ENCODE measurements around the gene GHITM.
A peak's percentile ranks its signal among the peaks of the same experiment; 100 is the strongest.
"Not testable (repeated sequence)": the region's sequence is repeated elsewhere in the genome, so short reads cannot be mapped to it uniquely, and the experiment has no call there.

The GHITM gene

DNA sequence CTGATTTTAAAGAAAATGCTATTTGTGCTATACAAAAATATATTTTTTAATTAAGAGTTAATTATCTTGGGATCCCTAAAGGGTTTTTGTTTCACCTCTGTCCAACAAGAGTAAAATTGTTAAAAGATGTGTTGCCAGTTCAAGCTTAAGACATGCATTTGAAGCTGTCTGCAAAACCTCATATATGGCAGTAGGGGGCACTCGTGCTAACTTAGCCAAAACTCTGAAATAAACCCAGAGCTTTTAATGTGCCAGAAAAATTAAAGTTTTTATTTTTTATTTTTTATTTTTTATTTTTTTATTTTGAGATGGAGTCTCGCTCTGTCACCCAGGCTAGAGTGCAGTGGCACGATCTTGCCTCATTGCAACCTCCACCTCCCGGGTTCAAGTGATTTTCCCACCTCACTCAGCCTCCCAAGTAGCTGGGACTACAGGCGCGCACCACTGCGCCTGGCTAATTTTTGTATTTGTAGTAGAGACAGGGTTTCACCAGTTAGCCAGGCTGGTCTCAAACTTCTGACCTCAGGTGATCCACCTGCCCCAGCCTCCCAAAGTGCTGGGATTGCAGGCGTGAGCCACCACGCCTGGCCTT, 8.8 kb downstream of the GHITM start:
- DNase-seq = not testable (repeated sequence)

DNA sequence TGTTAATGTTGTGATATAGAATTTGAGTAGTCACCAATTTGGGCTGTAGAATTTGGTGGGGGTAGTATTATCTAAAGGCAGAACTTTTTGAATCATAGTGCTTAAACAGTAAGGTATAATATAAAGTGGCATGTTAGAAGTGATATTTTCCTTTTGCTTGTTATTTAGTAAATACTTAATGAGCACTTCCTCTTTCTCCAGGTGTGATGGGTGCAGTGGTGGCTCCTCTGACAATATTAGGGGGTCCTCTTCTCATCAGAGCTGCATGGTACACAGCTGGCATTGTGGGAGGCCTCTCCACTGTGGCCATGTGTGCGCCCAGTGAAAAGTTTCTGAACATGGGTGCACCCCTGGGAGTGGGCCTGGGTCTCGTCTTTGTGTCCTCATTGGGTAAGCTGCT, 10.5 kb downstream of the GHITM start:
- DNase-seq = no peak

DNA sequence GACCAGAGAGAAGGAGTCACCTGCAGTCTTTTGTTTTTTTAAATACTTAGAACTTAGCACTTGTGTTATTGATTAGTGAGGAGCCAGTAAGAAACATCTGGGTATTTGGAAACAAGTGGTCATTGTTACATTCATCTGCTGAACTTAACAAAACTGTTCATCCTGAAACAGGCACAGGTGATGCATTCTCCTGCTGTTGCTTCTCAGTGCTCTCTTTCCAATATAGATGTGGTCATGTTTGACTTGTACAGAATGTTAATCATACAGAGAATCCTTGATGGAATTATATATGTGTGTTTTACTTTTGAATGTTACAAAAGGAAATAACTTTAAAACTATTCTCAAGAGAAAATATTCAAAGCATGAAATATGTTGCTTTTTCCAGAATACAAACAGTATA, 13.5 kb downstream of the GHITM start:
- DNase-seq = no peak

DNA sequence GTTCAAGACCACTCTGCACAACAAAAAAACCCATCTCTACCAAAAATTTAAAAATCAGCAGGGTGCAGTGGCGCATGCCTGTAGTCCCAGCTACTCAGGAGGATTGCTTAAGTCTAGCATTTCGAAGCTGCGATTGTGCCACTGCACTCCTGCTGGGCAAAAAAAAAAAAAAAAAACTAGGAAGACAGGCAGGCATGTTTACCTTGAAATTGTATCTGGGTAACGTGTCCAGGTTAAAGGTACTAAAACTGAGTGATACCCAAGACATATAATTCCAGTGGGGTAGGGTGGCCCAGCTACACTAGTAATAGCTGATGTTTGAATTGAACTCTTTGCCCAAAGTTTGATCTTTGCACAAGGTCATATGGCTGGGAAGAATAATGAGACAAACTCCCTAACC, 16.2 kb downstream of the GHITM start:
- DNase-seq = no peak

DNA sequence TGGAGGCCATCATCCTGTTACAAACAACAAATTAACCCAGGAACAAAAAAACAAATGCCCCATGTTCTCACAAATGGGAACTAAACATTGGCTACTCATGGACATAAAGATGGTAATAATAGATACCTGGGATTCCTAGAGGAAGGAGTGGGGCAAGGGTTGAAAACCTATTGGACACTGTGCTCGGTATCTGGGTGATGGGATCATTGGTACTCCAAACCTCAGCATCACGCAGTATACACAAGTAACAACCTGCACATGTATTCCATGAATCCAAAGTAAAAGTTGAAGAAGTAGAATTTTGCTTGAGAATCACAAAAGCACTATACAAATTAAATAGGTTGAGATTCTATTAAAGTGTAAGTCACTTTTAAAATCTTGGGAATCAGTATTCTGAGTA, 16.7 kb downstream of the GHITM start:
- DNase-seq = no peak

DNA sequence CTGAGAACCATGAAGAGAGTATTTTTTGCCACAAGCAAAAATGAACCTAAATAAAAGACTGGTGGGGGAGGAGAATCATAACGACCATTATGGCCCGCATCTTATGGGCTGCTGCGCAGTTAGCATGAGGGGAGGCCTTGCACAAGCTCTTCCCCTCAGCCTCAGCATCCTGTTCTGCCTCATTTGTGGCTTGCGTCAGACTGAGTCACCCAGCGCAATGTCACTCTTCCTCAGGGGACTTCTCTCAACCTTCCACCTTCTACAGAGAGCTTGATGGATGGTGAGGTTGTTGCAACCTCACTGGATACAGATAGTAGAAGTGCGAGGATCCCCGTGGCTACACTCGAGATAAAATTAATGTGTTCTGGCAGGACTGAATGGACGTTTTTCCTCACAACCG, 17.5 kb downstream of the GHITM start:
- peak; percentile 65 for DNase-seq

DNA sequence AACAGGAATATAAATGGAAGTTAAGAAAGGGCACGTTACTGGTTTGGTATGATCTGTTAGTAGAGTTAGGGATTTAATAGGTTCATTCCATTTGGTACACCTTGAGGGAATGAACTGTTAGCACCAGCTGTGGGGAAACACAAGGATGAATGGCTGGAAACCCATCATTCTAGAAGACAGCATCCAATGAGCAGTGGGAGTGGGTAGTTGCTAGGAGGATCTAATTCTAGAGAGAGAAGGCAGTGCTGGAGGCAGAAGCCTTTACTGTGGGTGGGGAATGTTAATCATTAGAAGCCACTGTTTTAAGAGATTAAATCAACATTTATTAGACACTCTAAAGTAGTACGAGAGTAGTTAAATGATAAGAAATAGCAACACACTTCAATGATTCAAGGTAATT, 18.8 kb downstream of the GHITM start:
- DNase-seq = no peak

DNA sequence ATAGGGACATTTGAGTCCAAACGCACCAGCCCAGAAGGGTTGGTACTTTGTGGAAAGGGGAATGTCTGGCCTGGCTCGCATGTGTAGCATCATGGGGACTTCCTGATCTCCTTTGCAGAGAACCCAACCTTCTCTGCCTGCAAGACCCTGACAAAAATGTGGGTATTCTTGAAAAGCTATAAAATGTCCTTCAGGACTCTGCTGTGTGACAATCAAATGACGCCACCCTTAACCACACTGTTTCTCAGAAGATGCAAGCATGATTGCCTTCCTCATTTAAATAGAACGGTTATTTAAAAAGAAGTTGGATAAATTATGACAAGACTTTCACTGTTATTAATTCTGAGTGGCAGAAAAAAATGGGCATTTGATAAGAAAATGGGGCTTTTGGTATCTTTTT, 19.2 kb downstream of the GHITM start:
- DNase-seq = no peak

DNA sequence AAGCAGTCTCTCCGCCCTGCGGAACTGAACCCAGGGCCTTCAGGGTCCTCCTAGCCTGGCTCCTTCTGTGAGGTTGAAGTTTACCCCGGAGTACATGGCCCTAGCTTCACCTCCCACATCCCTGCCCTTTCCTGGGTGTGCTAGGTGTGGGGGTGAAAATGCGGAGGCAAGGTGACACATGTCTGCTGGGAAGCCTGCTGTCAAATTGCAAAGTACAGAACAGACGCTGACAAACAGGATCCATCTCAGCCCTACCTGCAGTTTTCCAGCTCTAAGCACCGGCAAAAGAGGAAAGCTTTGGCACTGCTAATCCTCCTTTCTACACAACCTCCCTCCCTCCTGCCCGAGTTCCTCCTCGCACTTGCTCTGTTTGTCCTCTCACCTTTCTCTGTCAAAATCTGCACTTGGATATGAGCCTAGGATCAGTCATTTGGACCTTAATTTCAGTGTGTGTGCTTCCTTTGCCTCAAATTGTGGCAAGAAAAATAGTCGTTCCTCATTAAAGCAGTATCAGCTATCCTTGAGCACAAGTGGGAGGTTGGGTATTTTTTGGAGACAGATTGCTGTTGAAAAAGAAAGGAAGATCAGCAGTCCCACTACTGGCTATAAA, 19.9 kb downstream of the GHITM start:
- no peak for DNase-seq

DNA sequence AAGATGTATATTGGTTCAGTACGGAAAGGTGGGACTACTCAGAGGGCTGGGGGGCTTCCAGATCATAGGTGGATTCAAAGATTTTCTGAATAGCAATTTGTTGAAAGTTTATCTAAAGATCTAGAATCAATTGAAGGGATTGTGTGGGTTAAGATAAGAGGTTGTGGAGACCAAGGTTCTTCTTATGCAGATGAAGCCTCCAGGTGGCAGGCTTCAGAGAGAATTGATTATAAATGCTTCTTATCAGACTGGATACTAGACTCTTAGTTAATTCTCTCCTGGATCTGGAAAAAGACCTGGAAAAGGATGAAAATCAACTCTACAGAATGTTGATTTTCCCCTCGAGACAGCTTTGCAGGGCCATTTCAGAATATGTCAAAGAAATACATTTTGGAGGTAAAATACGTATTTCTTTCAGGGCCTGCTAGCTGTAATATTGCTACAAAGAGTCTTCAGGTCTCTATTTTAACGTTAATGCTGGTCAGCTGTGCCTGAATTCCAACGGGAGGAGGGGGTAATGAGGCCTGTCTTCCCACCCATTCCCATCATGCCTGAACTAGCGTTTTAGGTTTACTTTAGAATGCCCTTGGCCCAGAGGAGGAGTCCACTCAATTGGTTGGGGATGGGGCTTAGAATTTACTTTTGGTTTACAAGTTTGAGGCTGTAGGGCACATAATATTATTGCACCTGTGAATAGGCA, 21.5 kb downstream of the GHITM start:
- DNase-seq = no peak

DNA sequence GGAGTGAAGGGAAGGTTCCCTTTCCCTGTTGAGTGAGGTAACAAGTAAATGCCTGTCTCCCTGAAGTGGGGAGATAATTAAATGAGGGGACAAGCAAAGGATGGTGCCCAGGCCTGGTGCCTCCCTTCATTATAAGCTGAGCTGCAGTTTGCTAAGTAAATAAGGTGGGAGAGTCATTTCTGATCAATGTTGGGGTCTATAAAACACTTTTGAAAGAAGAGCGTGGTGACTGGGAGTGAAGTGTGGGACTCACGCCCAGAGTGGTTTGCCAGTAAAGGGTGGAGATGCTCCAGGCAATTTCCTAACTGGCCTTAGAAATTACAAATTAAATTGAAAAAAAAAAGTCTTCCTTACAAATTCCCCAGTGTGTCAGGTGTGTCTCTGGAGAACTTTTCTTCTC, 24.7 kb downstream of the GHITM start:
- no peak for DNase-seq

DNA sequence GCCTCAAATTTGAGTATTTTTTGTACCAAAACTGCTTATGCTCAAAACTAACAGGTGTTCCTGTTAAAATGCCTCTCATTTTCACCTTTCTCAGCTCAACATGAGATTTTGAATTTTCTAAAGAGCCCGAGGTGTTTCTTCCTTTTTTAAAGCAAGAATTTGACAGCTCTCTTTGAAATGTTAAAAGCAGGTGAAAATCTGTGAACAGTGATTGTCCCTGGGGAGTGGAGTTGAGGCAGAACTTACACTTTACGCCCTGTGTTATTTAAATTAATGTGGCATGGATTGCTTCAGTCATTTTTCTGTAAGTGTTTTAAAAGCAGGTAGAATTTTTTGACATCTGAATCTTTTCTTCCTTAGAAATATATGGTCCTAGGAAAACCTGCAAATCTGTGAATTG, 25.1 kb downstream of the GHITM start:
- DNase-seq = no peak

DNA sequence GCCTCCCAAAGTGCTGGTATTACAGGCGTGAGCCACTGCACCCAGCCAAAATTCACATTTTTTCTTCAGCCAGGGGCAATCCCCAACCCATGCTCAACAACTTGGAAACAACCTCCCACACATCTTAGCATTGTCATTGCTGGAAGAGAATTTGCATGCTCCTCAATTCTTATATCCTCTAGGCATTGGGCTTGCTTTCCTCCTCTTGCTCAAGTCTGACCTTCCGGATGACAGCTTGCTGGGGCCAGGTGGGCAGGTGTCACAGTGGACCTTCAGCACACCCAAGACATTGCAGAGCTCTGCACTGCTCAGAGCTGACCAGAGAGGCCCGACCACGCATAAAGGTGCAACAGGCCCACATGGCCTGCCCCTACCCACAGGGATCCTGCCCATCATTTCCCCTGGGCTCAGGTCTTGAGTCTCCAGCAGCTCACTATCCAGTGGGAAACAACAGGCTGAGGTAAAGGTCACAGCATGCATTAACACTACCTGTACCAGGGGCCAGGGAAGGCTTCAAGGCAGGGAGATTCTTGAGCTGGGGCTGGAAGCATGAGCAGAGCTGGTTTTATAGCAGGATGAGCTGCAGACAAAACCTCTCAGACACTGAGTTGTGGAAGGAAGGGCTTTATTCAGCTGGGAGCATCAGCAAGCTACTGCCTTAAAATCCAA, 27.4 kb downstream of the GHITM start:
- no peak for DNase-seq

DNA sequence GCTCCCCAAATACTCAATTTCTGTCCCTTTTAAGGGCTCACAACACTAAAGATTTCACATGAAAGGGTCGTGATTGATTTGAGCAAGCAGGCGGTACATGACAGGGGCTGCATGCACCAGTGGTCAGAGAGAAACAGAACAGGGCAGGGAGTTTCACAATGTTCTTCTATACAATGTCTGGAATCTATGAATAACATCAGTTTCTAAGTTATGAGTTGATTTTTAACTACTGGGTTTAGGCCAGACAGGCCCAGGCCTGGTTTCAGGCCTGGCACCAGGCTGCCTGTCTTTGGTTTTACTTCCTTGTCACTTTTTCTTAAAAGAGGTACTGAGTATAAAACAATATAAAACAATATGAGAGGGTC, 28.0 kb downstream of the GHITM start:
- not testable (repeated sequence) for DNase-seq

DNA sequence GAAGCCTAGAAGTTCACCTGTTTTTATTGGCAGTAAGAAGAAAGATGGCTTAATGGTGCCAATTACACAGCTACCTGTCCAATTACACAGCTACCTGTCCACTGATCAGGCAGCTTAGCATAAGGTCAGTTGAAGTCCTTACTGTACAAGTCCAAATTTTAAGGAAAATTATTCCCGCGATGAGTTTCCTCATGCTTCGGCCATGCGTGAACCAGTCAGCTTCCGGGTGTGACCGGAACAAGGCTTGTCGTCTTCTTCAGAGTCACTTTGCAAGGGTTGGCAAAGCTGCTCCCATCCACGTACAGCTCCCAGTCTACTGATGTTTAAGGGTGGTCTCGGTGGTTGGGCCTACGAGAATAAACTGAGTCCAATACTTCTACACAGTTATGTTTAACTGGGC, 29.1 kb downstream of the GHITM start:
- not testable (repeated sequence) for DNase-seq

DNA sequence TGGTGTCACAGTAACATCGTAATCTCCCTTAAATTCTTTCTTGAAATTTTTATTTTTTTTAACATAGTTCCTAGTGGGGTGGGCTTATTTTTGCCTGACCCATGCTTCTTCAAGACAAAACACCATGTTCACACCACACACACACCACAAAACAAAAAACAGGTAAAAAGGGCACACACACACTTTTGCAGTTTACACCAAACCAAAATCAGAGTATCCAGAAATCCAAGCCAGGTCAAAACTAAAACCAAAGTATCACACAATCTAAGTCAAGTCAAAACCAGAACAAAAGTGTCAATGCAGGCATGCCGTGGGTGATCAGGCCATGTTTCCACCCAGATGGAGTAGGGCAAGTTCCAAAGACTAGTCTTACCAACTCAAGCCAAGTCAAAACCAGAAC, 31.9 kb downstream of the GHITM start:
- not testable (repeated sequence) for DNase-seq

DNA sequence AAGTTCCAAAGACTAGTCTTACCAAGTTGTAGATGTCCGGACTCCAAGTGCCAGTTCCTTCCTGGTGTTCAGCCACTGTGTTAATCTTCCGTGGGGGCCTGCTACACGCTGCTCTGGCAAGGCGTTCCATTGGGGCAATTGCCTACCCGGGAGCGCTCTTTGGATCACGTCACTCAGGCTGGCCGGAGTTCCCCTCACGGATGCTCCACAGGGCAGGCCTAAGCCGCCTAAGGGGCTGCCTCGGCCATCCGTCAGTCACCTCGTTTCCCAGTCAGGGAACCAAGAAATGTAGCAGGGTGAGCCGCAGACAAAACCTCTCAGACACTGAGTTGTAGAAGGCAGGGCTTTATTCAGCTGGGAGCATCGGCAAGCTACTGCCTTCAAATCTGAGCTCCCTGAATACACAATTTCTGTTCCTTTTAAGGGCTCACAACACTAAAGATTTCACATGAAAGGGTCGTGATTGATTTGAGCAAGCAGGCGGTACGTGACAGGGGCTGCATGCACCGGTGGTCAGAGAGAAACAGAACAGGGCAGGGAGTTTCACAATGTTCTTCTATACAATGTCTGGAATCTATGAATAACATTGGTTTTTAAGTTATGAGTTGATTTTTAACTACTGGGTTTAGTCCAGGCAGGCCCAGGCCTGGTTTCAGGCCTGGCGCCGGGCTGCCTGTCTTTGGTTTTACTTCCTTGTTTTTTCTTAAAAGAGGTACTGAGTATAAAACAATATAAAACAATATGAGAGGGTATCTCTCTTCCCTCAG, 32.6 kb downstream of the GHITM start:
- not testable (repeated sequence) for DNase-seq

DNA sequence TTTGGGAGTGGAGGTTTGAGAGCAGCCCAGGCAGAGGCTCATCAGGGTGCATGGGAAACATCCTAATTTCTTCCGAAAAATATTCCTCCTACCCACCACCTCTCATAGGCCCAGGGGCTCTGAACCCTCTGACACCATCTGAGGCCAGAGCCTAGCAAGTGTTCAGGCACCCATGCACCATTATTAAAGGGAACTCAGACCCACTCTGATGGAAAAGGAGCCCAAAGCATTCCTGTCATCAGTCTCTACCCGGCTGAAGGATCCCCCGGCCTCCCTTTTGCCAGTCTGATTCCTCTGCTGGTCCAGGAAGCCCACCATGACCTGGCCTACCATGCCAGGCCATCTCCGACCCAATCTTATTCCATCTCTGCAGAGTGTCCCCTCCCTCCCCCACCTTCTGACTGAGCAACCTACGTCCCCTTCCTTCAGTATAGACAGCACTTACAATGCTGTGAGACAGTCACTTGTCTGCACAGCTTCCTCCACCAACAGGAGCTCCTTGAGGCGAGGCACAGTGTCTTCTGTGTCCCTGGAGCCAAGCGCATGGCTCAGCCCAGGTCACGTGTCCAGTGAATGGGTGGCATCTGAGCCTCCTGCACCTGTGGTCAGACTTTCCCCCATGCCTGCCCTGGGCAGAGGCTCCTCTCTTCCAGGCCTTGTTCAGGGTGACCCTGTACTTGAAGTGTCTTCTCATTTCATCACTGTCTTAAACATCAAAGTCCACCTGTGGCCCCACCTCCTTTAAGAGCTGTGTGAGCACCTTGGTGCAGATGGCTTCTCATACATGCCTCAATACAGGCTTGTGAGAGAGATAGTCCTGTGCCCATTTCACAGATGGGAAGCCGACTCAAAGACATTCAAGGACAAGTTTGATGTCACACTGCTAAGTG, 33.4 kb downstream of the GHITM start:
- no peak for DNase-seq

DNA sequence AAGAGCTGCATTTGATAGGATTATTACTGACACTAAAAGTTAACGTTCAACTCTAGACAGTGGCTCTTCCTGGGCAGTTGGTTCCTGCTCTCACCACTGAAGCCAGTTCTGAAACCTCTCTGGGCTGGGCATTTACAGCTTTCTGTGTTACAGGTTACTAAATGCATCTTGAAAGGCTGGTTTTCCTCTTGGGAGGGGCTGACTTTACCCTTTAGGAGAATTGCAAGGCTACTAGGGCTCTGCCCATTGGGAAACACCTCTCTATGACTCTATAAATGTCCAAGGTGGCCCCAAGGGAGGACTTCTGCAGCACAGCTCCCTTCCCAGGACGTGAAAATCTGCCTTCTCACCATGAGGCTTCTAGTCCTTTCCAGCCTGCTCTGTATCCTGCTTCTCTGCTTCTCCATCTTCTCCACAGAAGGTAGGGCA, 34.2 kb downstream of the GHITM start, which contains the start of gene GPR15LG:
Gene GPR15LG, plus strand, starts transcription at position 301 of the 429 bp plus-strand sequence. Its CDS starts 51 bp downstream, at position 352.
- DNase-seq = no peak

DNA sequence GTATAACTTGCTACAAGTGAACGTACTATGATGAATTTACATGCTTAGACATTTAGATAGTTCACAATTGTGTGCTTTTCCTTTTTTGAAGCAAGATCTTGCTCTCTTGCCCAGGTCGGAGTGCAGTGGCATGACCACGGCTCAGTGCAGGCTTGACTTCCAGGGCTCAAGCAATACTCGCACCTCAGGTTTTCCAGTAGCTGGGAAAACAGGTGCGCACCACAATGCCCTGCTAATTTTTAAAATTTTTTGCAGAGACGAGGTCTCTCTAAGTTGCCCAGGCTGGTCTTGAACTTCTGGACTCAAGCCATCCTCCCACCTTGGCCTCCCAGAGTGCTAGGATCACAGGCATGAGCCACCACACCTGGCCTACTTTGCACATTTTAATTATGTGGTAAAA, 36.1 kb downstream of the GHITM start:
- no peak for DNase-seq

DNA sequence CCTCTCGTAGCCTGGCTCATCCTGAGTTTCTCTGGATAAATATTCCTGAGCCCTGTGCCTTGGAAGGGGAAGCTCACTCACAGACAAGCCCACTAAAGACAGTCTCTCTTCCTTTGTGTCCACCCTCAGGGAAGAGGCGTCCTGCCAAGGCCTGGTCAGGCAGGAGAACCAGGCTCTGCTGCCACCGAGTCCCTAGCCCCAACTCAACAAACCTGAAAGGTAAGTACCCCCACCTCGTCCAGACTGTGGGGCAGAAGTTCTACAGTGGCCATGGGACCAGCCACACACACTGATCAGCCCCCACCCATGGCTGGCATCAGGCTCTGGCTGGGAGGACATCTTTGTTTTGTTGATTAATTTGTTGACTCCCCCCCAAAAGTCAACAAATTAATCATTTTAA, 37.0 kb downstream of the GHITM start:
- DNase-seq = no peak

DNA sequence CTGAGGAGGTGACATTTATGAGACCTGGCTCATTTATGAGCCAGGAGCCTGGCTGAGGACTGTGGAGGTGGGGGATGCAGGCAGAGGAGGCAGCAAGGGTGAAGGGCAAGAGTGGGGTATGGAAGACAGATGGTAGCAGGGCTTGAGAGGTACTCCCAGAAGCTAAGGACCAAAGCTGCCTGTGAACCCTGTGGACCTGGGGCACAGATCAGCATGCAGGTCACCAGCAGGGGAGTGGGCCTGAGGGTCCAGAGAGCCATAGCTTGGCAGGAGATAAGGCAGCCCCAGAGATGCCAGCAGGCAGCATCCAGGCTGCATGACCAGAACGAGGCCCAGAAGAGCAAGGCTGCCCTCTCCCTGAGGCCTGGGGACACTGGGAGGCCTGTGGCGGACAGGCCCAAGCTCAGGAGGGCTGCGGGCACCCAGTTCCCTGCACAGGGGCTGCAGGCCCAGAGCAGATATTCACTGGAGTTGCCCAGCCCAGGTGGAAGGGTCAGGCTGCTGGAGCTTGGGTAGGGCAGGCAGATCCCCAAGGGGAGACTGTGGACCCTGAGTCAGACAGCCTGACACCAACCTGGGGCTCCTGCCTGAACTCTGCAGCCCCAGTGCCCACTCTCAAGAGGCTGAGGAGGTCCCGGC, 37.6 kb downstream of the GHITM start:
- DNase-seq = no peak
